ENCODE data around the gene ZBTB25.

- TF ChIP-seq CTCF (conservative IDR thresholded peaks at IDR 0.05 in 1 of 2, IDR thresholded peaks at IDR 0.05 in 1 of 2; ENCODE audit: low read depth in 1 of 2, low read length in 2 of 2), result no peak
- no peak for TF ChIP-seq EZH2 (IDR thresholded peaks at IDR 0.05; ENCODE audit: low read length, missing control alignments)
These were observed 21.7 kb upstream of the ZBTB25 start for GRCh38 chr14:64525354-64525753.
